ENCODE results near the gene CLIC1.

Gene CLIC1

DNA sequence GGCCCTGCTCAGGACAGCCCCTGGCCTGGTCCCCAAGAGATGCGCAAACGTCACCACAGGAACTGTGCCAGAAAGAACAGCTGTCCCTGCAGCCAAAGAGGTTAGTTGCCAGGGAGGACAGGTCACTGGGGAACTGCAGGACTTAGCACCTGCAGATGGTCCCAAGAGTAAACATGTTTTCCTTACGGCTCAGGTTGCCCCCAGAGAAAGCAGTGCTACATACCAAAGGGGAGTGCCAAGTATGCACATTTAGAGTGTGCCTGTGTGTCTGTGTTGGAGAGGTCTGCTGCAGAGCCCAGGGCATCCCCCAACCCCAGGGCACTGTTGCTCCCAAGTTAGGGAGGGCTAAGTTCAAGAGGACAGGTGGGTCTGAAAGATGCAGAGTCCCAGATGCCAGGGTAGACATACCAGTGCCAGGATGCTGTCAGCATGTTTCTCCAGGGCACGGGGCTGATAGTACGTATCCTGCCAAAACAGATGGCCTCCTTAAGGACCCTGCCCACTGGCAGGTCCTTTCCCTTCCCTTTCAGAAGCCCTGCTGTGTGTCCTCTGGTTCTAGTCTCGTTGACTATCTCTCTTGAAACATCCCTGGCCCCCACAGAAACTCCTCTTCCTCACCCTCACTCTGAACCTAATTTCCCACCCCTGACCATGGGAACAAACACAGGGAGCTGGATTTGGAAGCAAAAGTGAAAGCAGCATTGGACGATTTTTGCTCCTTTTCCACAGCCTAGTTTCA lies 34.5 kb downstream of the CLIC1 start:
- no peak for DNase-seq

DNA sequence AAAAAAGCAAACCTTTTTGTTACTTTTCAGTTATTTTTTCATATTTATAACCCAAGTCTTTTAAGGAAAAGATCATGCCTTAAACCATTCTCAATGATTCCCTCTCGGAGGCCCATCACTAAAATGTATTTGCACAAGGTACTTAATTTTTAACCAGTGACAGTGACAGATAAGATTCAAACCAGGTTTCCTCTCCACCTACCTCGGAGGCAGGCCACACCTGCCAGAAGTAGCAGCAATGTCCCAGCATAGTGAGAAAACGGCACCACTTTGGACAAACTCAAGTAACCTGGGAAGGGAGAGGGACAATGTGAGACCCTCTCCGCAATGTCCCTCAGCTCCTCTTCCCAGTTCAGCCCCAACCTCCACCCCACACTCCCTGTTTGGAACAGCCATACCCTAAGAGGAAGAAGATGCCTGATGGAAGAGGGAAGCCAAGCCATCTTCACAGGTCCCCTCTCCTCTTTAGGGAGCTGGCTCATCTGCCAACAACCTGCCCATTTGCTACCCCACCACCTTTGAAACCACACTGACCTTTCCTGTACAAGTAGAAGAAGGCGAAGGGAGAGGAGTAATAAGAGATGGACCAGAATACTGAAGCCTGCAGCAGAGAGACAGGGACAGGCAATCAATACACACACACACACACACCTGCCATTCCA lies 35.5 kb downstream of the CLIC1 start:
- no peak for DNase-seq

DNA sequence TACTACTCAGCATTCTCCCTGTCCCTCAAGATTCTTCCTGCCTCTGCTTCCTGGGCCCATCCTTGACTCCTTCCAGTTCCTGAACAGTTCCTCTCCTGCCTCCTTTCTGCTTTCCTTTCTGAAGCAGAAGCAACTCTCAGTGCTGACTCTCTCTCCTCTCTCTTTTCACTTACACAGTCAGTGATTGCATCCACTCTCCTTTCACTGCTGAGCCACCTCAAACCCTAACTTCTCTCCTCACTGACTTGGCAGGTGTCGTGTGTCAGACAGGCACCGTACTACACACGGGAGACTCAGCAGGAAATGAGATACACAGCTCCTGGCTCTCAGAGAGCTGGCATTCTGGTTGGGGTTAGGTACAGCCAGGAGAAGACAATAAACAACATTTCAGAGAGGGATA lies 38.8 kb downstream of the CLIC1 start:
- no peak for DNase-seq

GRCh38 chr6:31693535-31693934 lies 42.8 kb downstream of the CLIC1 start:
- peak in 1 of 4 experiments; percentile 31 for DNase-seq

- DNase-seq, result no peak
Observed at GRCh38 chr6:31692886-31693285, 43.4 kb downstream of the CLIC1 start.

DNA sequence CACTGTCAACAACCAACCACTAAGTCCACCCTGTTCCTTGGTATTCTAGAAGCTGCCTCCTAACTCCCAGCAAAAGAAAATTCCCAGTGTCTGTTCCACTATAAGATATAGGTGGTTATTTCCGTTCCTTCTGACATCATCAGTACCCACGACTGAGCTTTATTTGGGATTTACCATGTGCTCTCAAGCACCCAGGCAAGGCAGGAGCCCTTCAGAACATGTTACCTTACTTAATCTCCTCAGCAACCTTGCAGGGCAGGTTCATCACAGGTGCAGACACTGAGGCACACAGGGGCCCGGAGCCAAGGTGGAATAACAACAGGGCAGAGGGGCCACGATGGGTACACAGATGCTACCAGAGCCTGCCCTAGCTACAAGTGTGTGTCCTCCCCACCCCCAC lies 44.0 kb downstream of the CLIC1 start:
- no peak for DNase-seq

GRCh38 chr6:31691564-31692108 lies 44.7 kb downstream of the CLIC1 start:
- no peak for DNase-seq

DNA sequence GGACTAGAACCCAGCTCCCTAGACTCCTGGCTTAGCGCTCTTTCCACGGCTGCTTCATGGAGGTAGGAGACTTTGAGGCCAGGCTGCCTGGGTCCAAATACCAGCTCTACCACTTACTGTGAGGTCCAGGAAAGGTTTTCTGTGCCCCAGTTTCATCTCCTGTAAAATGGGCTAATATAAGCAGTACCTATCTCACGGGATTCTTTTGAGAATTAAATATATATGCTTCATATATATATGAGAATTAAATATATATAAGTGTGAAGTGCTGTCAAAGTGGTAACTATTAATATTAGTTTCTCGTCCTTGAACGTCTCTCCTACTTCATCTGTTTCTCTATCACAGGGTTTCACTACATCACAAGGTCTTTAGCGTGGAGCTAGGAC lies 45.3 kb downstream of the CLIC1 start:
- no peak for DNase-seq

DNA sequence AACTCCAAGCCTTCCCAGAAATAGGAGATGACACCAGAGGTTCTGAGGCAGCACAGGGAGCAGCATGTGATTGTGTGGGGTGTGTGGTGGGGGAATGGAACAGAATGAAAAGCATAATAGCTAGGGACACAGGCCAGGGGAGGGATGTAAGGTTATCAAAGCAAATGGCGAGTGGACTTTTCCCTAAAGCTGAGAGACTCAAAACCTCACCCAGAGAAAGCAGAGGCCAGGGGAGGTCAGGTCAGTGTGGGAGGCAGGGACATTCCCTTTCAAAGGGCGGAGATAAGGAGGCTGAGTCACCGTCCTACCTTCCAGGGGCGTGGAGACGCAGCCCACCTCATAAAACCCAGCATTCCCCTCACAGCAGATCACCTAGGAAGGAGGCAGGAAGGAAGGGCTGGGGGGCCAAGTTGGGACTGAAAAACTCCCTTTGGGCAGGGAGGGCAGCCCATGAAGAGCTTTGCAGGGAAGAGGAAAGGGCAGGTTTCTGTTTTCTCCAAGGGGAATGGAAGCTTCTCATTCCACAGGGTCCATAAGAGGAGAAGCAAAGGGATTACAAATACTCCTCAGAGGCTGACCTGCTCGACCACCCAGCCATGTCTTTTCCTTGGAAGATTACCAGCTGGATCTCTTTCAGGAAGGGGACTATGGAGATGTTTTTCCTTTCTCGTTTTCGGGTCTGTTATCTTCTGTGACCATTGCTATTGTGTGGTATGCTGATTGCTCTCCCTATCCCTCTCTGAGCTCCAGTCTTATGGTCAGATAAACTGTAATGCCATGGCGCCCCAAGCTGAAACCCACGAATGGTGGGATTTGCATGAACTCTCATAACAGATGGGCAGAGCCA lies 45.9 kb downstream of the CLIC1 start:
- DNase-seq, result no peak

DNA sequence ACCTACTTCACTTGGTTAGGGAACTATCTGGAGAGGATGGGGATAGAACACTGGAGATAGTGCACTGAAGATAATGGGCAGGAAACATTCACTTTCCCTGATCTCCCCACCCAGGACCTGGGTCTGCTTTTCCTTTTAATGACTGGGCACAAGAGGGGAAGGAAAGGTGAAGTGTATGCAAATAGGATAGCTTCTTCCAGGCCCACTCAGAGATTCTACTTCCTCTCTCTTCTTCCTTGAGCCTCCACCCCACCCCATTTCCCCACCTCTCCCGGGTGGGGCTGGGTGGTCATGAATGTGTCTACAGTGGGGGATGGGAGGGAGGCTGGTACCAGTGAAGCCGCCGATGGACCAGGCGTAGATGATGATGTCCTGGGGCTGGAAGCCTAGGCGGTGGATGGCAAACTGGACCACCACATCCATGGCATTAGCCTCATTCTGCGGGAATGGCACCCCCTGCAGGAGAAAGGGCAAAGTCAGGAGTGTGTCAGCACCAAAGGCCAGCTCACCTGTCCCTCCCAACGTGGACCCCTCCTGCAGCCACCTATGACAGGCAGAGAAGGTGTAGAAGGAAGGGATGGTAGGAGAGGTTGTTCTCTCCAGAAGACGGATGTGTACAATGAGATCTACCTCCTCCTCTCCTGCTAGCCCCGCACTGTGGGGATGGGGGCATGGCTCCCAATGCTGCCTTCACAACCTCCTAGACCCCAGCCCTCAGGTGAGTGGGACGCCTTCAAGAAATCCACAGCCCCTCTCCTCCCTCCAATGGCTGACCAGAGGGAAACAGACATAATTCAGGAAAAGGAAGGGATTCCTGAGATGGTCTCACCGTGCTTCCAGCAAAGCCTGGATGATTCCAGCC lies 46.9 kb downstream of the CLIC1 start:
- DNase-seq, result no peak

- DNase-seq, result no peak
Observed at GRCh38 chr6:31687860-31688693, 48.3 kb downstream of the CLIC1 start.

DNA sequence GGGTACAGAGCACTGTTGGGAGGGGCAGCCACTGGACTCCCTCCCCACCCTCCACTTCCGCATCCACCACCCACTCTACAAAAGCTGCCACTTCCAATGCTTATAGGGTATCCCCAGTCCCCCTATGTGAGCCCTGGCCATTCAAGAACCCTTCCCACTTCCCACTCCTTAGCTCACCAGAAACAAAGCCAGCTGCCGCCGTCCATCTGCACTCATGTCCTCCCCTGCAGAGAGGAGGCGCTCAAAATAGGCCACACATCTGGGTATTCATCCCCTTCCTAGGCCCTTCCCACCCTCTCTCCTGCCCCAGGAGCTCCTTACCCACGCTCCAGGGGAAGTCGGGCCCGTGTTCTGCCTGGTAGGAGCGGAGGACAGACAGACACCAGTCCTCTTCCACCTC lies 49.0 kb downstream of the CLIC1 start:
- DNase-seq, result no peak

- DNase-seq, result no peak
Observed at GRCh38 chr6:31686483-31686882, 49.8 kb downstream of the CLIC1 start.

DNA sequence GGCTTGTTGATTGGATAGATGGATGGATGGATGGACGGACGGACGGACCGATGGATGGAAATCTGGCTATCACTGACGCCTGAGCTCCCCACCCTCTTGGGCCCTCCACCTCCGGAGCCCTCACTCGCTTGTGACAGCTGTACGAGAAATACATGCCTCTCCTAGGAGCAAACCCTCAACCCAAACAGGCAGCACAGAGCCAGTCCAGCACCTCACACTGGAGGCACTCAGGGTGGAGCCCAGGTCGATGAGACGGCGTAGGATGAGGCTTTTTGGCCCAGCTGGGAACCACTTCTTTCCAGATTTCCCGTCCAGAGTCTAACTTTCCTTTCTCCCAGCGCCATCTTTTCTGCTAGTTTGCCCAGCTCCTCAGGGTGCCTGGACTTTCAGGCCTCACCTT lies 52.7 kb downstream of the CLIC1 start:
- no peak for DNase-seq

- DNase-seq, result peak; percentile 59 to 82 (median 66)
Observed at GRCh38 chr6:31681135-31681671, 55.1 kb downstream of the CLIC1 start.
